Activated CD8-positive, alpha-beta memory T cell treated with anti-CD3 and anti-CD28 coated beads for 1 hour (primary cell): Measurements from ENCODE around the gene URI1.
"Not testable (repeated sequence)": the region's sequence is repeated elsewhere in the genome, so short reads cannot be mapped to it uniquely, and the experiment has no call there.

ENCODE experiments used
- DNase-seq, 2 donors: peaks; one replicate each; pipeline ENCODE4 v3.0.0-alpha.2; 2020; ENCODE audit warnings: low read depth in 1 of 2; ENCODE audit errors: extremely low read depth in 1 of 2

Gene URI1

GRCh38 chr19:30017172-30017571, 75.1 kb downstream of the URI1 start:
- no peak for DNase-seq

GRCh38 chr19:30020189-30020588, 78.2 kb downstream of the URI1 start:
- no peak for DNase-seq

DNA sequence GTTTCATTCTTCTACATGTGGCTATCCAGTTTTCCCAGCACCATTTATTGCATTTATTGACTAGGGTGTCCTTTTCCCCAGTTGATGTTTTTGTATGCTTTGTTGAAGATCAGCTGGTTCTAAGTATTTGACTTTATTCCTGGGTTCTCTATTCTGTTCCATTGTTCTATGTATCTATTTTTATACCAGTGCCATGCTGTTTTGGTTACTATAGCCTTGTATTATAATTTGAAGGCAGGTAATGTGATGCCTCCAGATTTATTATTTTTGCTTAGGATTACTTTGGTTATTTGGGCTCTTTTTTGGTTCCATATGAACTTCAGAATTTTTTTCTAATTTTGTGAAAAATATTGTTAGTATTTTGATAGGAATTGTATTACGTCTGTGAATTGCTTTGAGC, 80.6 kb downstream of the URI1 start:
- no peak for DNase-seq

DNA sequence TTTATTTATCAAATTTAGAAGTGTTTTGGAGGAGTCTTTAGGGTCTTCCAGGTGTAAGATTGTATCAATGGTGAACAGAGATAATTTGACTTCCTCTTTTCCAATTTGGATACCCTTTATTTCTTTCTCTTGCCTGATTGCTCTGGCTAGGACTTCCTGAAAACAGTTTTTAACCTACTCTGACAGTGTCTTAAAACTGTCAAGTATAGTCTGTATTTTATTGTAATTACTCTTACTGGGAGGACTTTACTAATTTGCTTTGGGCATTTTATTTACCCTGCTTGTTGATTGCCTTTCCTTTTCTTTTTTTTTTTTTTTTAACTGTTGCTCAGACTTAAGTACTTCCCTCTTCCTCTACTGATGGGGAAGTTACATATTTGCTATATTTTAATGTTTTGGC, 81.3 kb downstream of the URI1 start:
- no peak for DNase-seq

GRCh38 chr19:30024091-30024490, 82.1 kb downstream of the URI1 start:
- no peak for DNase-seq

- no peak for DNase-seq
Observed at GRCh38 chr19:30026933-30027332, 84.9 kb downstream of the URI1 start.

- DNase-seq: no peak
Observed at GRCh38 chr19:30028118-30028991, 86.3 kb downstream of the URI1 start.

DNA sequence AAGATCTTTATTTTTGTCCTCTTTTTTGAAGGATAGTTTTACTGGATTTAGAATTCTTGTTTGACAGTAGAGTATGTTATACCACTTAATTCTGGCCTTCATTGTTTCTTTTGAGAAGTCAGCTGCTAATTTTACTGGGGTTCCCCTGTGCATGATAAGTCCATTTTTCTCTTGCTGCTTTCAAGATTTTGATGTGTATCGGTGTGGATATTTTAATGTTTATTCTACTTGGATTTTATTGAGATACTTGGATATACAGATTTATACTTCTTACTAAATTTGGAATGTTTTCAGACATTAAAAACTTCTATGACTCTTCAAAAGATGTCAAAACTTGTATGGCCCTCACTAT, 86.9 kb downstream of the URI1 start:
- no peak for DNase-seq

DNA sequence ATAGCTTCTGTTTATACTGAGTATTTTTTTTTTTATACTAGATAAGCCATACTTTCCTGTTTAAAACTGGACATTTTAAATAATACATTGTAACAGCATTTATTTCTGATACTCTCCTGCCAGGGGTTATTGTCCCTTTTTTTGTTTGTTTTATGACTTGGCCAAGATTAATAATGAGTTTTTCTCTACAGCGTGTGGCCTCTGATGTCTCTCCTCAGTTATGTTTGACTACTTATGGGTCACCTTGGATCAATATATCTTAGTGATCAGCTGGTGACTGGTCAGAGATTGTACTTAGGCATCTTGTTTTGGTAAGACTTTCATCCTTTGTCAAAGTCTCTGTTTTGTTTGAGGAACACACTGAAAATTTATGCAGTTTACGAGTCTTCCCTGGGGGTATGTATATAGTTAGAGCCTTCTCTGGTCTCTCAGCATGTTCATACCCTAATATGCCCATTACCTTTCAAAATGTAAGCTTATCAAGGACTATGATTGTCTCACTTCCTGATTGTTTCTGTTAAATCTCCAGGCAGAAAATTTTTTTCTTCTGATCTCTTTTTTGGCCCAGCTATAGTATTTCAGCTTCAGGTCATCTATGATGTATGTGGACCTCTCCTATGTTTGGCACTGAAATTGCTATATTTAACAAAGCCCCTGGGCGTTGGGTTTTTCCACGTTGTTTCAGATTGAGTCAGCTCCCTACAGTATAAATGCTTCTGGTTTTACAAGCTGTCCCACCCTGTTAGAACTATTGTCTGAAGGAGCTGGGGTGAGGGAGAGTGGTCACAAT, 87.9 kb downstream of the URI1 start:
- DNase-seq: no peak

- no peak for DNase-seq
Observed at GRCh38 chr19:30034321-30034720, 92.3 kb downstream of the URI1 start.

- DNase-seq: no peak
Observed at GRCh38 chr19:30036154-30037129, 94.4 kb downstream of the URI1 start.

GRCh38 chr19:30037835-30038234, 95.8 kb downstream of the URI1 start:
- no peak for DNase-seq

DNA sequence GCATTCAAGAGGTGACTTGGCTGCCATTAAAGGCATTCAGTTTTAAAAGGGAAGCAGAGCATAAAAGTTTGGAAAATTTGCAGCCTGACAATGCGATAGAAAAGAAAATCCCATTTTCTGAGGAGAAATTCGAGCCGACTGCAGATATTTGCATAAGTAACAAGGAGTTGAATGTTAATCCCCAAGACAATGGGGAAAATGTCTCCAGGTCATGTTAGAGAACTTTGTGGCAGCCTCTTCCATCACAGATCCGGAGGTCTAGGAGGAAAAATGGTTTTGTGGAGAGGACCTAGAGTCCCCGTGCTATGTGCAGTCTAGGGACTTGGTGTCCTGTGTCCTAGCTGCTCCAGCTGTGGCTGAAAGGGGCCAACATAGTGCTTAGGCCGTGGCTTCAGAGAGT, 99.9 kb downstream of the URI1 start:
- not testable (repeated sequence) for DNase-seq

GRCh38 chr19:30043008-30043407, 101.0 kb downstream of the URI1 start:
- DNase-seq: not testable (repeated sequence)

GRCh38 chr19:30044273-30045248, 102.5 kb downstream of the URI1 start:
- DNase-seq: no peak

- DNase-seq: no peak
Observed at GRCh38 chr19:30046522-30046921, 104.5 kb downstream of the URI1 start.

- DNase-seq: no peak
Observed at GRCh38 chr19:30047432-30047831, 105.4 kb downstream of the URI1 start.

DNA sequence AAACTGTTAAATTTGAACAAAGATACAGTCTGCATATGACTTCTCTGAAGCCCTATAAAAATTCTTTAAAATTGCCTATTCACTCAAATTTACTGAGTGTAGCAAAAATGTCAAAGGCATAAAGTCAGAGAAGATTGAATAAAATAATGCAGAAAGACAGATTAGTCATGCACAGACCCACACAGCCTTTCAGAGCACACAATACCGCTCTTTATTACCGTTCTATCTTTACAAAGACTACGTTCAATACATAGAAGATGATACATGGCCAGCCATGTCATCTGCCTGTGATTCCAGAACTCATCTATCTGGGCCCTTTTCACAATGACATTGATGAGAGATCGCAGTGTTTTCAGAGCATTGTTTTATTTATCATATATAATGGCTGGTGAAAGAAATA, 107.2 kb downstream of the URI1 start:
- DNase-seq: no peak

DNA sequence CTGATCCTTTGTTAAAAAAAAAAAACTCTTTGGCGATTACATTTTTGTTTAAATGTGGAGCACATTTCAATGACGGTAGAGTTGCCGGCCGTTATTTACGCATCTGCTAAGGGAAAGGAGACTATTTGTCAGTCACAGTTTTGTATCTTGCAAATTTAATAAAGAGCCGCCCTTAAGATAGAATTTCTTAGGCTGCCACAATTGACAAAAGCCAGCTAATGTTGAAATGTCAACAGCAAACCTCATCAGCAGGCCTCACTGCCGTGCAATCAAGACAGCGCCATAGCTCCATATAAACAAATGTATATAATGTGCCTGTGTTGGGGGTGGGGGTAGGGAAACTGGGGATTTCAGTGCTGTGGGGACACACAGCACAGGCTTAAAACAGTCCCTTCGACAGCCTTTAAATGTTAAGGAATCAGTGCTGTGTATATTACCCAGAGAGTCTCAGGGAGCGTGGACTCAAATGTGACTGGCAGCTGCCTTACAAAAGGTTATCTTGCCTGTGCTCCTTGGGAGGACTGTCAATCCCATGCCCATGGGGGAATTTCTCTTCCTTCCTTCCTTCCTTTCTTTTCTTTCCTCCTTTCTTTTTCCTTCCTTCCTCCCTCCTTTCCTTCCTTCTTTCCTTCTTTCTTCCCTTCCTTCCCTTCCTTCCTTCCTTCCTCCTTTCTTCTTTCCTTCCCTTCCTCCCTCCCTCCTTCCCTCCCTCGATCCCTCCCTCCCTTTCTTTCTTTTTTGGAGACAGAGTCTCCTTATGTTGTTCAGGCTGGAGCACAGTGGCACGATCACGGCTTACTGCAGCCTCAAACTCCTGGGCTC, 108.0 kb downstream of the URI1 start:
- no peak for DNase-seq
